NCI-H2227 treated with DMSO at 0.1 percent for 48 hours (cell line): ENCODE results near the gene APBB2.
"Not testable (repeated sequence)": the region's sequence is repeated elsewhere in the genome, so short reads cannot be mapped to it uniquely, and the experiment has no call there.

Source experiments
- DNase-seq: peaks from one replicate; lab custom pipeline; 2025; lab: John Stamatoyannopoulos, UW

Gene APBB2

DNA sequence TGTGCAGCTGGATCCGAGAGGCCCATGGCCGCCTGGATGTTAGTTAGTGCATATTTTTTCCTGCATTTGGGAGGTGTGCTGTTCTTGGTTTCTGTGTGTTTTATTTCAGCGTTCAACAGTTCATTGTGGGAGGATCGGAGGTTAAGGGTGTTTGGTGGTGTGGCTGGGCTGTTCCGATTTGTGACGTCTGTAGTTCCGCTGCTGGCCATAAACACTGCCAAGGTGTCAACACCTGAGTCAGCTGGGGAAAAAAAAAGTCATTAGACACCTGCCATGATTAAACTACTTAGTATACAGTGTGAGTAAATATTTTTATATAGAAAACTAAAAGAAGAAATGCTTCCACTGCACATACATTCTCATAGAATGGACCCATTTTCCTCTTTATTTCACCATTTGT is 200.2 kb downstream of the APBB2 start:
- no peak for DNase-seq

DNA sequence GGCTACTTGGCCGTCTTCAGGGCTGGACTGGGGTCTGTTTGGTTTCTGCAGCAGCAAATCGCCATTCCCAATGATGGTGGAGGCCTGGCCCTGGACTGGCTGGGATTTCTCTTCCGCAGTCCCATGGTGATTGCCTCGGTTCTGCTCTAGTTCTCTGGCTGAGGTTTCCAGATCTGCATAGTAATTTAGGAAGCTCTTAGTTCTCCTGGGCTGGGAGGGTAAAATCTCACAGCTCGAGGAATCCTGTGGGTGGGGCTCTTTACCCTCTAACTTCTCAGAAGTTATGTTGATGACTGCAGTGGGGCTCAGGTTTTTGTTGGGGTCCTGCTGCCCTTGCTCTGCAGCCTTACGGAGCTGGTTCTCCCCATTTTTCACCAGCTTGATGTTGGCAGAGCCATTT is 200.6 kb downstream of the APBB2 start:
- no peak for DNase-seq

DNA sequence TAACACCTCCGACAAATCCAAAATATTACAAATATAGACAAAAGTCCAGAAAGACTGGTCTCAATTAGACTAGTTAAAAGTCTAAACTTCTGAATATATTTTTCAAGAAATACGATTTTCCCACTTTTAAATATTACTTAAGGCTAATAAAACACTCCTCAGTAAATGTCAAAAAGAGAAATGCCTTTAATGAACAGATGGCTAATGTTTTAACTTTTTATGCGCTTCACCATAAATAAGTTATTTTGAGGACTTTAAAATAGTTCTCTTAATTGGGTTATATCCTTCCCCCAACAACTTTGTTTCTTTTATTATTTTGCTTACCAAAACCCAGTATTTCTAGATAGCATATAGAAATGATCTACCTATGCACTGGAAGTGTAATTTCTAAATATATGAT is 201.4 kb downstream of the APBB2 start:
- no peak for DNase-seq

DNA sequence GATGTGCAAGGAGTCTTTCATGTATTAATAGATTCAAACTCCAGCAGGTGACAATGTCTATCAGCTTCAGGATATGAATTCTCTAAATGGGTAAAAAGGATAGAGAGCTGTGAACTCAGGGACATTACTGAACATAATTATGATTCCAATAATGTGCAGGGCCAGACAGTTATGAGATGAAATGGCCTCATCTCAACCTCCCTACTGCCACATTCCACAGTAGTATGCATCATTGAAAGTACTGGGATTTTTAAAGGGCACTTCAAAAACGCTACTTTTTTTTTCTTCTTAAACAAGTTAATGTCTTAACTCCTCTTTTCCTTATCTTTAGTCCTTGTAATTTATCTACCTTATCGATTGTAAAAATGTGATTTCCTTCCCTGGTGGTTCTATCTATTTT is 202.0 kb downstream of the APBB2 start:
- no peak for DNase-seq

DNA sequence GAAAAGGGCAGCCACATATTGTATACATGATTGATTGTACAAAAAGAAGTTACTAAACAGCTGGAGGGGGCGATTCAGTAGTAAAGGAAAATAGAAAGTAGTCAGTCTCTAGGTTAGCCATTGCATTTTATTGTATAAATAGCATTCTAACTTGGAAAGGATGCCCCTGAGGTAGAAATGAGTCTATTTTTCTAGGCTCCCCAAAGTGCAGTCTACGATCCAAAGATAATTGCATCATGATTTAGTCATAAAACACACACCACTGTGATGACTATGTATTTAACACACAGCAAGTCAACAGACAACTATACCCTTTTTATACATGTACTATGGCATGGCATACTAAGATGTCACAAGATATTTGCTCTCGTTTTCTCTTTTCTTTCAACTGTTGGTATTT is 204.9 kb downstream of the APBB2 start:
- no peak for DNase-seq

DNA sequence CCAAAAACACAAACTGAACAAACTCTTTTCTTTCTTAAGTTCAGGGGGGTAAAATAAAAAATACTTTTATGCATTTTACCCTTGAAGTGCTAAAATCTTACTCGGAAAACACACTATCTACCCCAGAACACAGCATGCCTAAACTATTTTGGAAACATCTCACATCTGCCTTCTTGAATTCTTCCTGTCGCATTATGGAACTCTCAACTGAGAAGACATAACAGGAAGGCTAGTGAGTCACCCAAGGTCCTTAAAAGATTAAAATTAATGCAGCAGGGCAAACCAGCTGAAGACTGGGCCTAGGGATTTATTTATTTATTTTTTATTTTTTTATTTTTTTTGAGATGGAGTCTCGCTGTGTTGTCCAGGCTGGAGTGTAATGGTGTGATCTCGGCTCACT is 208.2 kb downstream of the APBB2 start:
- DNase-seq, result no peak

DNA sequence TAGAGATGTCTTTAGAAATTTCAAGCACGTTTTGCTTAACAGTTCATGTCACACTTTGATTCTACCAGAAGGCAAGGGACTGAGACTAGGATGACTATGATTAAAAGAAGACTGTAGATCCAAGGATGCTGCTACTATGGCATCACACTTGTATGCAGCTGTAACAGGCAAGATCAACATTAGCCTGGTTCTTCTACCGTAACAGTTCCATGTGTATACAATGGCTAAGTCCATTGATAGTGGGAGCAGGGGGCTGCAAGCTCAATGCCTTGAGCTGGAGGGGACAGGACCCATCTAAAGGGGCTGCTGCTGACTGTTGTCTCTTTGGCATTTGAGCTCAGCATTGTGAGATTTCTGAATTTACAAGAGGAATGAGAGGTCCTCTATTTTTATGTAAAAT is 212.0 kb downstream of the APBB2 start:
- no peak for DNase-seq

DNA sequence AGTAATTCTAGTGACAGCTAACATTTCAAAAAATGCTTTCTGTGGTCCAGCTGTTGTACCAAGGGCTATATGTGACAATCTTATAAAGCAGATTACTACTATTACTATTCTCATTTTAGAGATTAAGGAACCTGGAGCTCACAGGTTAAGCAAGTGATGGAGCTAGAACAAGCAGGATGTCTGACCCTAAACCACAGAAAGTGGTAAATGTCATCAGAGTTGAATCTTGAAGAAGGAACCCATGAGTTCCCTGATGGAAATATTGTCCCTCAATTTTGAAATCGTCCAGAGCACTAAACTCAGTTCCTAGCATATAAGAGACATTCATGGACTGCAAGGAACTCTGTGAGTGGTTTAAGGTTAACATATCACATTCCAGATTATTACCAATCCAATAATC is 214.0 kb downstream of the APBB2 start:
- no peak for DNase-seq

DNA sequence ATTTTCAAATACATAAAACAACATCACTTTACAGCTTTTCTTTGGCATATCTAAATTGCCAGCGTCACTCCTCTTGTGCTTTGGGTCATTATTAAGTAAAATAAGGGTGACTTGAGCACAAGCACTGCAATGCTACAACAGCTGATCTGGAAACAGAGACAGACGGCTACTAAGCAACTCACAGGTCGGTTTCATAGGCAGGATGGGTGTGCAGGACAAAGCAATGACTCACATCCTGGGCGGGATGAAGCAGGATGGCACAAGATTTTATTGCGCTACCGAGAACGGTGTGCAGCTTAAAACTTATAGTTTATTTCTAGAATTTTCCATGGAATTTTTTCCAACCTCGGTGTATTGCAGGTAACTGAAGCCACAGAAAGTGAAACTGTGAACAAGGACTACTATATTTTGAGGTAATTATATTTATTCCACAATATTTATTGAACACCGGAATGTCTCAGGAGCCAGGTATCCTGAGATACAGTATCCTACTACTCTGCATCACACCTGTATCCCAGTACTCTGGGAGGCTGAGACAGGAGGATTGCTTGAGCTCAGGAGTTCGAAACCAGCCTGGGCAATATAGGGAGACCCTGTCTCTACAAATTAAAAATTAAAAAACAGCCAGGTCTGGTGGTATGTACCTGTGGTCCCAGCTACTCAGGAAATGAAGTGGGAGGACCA is 215.5 kb downstream of the APBB2 start:
- no peak for DNase-seq

DNA sequence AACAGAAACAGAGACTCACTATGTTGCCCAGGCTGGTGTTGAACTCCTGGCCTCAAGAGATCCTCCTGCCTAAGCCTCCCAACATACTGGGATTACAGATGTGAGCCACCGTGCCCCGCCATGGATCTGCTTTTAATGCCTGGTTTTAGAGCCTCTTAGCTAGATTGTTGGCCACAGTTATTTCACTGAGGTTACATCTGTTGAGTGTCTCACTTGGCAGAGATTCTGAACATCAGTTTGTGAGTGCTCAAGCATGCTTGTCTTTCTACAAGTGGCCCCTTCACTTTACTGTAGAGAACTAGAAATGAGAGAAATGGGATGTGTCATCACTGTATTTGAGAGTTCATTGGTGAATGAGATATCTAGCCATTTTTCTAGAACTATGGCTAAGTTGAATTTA is 218.5 kb downstream of the APBB2 start:
- DNase-seq, result no peak

DNA sequence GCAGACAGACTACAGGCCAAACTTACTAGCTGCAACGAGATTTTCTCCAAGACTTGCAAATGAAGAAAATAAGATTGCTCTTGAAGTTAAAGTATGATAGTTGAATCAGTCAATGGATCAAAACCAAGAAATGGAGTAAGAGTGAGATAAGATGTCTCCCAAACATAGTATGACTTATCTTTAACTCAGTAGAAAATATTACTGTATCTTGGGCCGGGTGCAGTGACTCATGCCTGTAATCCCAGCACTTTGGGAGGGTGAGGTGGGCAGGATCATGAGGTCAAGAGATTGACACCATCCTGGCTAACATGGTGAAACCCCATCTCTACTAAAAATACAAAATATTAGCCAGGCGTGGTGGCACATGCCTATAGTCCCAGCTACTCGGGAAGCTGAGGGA is 220.0 kb downstream of the APBB2 start:
- DNase-seq, result not testable (repeated sequence)

DNA sequence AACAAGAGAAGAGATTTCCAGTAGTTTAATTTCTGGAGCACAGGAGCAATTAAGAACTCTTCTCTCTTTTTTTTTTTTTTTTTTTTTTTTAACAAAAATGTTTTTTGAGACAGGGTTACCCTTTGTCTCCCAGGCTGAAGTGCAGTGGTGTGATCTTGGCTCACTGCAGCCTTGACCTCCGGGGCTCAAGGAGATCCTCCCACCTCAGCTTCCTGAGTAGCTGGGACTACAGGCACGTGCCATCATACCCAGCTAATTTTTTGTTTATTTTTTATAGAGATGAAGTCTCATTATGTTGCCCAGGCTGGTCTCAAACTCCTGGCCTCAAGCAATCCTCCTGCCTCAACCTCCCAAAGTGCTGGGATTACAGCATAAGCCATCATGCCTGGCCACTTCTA is 221.0 kb downstream of the APBB2 start:
- DNase-seq, result not testable (repeated sequence)

DNA sequence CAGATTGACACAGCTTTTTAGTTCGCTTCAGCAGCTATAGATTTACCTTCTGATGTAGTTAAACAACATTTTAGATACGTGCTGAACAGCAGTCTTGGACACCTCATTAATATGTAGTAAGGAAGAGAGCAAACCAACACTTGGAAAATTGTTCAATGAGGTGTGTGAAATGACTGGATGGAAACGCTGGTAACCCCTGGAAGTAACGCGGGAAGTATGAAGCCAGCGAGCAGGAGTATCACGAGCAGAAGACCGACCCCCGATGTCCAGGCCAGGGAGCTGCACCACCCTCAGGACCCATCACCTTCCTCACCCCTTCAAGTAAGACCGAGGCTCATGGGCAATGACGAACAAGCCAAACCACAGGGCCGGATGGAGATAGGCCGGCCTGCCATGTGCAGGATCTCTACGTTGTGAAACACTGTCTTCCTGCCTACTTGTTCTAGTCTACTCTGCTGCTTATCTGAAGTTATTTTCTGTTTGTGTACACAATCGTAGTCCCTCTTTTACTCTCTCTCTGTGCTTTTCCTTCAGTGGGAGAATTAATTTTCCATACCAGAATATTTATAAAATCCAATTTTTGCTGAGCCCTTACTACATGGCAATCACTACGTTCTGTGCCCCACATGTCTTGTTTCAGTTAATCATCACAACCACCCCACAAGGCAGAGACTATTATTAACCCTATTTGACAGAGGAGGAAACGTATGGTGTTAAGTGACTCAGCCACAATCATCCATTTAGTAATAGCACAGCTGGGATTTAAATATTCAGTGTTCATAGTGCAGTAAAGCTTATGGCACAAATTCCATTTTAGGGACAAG is 221.7 kb downstream of the APBB2 start:
- DNase-seq, result no peak

DNA sequence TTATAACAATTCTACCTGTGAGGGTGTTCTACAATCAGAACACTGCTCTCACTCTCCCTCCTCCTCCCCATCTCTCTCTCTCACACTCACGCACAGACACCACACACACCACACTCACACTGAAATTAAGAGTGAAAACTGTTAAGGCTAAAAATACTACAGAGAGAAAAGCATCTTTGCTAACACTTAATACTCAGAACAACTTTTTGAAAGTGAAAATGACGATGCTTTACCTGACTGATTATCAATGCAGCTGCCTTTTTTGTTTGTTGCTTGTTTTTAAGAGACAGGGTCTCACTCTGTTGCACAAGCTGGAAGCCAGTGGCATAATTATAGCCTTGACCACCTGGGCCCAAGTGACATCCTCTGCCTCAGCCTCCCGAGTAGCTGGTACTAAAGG is 222.4 kb downstream of the APBB2 start:
- no peak for DNase-seq

DNA sequence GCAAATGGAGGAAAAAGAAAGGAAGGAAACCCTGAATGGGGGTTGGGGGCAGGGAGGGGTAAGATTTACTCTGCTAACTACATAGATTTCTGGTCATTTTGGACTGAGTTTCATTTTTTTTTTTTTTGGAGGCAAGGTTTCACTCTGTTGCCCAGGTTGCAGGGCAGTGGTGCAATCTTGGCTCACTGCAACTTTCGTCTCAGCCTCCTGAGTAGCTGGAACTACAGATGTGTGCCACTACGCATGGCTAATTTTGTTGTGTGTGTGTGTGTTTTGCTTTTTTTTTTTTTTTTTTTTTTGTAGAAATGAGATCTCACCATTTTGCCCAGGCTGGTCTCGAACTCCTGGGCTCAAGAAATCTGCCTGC is 223.5 kb downstream of the APBB2 start:
- no peak for DNase-seq

DNA sequence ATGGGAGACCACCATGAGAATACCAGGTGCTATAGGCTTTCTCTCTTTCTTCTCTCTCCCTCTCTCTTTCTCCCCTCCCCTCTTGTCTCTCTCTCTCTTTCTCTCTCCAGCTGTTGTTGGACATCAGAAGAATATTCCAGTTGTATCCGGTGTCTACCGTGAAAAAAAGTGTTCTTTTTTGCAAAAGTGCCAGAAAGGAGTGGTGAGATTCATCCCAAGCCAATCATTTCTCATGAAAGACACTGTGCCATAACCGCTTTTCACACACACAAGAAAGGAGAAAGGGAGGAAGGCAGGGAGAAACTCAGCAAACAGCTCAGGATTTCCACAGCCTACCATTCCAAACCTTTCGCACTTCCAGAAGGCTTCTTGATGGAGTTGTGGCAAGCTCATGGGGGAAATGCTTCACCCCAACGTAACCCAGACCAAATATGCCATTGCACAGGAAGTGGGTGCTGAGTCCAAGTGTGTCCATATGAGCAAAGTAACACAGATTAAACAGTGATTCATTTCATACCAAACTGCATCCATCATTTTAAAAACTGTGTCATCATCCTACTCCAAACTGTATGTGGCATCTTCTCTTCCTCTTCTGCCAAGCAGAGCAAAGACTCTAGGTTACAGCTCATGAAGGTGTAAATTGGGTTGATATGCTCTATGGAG is 224.0 kb downstream of the APBB2 start:
- no peak for DNase-seq

DNA sequence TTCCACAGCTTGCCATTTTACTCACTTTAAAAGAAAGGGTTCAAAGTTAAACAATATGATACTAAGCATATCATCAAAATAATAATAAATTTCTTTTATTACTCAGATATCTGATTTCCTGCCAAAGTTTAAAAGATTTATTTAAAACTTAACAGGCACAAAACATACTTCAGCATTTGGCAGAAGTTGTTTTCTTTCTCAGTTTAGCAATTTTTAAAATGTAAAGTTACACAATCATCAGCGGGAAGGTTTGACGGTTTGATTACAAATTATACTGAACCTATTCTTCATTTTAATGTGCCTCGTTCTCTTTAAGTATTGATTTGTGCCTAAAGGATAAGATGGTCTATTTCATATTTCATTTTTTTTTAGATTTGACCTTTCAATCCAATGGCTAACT is 227.2 kb downstream of the APBB2 start:
- no peak for DNase-seq

DNA sequence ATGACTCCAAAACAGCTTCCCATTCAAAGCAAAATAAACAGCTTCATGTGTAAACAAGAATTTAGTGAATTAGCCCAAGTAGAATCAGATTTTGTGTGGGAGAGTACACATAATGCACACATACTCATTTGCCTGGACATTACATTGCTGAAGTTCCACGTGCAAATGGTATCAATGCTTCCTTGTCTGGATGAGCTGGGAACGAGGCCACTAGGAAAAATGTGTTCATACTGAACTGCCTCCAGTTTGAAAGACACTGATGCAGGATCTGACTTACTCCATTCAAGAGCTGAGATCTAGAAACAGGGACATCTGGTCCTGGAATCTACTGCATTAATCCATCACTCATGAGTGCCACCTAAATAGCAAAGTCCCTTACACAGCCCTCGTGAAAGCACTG is 228.0 kb downstream of the APBB2 start:
- no peak for DNase-seq

DNA sequence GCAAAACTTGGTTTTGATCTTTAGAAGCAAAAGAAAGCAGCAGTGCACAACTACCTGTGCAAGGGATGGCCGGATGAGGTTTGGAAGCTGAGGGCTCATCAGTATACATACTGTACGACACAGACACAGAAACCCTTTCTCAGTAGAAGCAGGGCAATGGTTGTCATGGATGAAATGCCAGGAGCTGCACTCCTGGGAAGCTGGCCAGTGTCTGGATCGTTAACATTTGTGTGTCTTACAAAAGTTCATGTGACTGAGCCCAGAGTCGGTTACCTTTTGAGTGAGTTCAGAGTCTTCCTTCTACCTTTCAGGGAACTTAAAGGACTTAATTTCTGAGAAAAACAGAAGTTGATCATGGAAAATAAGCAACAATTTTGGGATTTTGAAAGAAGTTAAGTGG is 230.3 kb downstream of the APBB2 start:
- DNase-seq, result no peak

DNA sequence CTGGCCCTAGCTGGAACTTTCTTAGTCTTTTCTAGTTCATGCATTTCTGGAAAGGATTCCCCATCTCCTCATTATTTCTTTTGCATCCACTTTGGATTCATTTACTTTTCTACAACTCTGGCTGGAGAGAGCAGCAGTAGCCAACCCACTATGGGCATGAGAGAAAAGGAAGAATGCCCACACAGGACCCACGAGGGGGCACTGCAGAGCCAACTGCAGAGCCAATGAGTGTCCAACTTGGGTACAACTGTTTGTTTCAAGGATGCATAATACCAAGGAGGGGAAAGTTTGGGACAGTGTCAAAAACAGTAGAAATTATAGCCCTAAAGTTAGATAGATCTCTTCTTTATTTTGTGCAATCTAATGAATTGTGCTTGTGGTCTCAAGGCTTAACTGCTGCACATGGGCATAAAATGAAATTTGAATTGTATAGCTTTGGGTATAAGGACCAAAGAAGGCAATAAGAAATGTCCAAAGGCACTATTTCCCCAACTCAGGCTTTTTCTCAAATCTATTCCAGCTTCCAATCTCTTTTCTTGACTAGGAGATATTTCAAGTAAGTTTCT is 233.9 kb downstream of the APBB2 start:
- no peak for DNase-seq

DNA sequence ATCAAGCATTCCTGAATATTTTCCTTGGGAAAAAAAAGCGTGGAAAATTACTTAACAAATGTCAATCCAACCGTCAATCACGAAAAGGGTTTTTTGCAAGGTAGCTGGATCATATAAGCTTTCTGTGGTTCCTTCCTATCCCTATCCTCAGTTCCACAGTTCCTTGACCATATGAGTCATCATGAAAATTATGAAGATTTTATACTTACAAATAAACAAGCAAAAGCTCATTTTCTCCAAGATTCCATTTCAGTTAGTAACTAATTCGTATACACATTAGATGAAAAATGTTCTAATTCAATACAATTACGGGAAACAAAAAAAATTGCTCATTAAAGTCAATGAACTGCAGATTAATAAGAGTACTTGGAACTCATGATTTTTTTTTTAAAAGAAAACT is 235.8 kb downstream of the APBB2 start:
- no peak for DNase-seq

DNA sequence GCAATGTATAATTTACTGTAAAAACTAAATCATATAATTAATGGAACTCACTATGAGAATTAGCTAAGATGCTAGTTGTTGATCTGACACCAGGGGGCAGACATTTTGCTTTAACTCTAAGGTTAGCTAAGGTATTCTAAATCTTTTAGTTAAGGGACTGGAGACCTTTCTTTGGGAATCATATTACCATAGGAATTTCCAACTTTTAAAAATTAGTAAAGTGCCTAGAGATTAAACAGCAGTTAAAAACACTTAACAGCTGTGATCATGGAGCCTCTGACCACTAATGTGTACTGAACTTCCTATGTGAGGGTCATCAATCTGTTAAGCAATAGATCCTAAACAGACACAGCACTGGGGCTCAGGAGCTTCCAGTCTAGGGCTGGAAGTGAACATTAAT is 238.0 kb downstream of the APBB2 start:
- peak; percentile 4 for DNase-seq

DNA sequence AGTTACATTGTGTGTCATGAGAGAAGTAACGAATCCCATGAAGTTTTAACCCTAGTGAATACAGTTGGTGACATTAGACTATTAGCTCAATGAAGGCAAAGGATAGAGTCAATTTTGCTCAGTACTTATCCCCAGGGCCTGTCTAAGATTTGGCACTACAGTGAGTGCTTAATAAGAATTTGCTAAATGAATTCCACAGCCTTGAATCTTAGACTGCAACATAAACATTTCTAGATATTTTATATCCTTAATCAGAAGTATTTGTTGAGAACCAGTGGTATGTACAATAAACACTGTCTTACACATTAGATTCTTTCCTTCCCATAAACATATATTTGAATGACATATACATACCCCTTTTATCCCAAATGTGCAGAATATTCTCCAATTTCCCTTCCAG is 241.6 kb downstream of the APBB2 start:
- DNase-seq, result no peak
